Left hindlimb (tissue), 1 donor: ENCODE results near the gene FOS.

Source experiments
- DNase-seq: peaks from one replicate; pipeline ENCODE4 v3.0.0-alpha.2; 2018

Gene FOS

DNA sequence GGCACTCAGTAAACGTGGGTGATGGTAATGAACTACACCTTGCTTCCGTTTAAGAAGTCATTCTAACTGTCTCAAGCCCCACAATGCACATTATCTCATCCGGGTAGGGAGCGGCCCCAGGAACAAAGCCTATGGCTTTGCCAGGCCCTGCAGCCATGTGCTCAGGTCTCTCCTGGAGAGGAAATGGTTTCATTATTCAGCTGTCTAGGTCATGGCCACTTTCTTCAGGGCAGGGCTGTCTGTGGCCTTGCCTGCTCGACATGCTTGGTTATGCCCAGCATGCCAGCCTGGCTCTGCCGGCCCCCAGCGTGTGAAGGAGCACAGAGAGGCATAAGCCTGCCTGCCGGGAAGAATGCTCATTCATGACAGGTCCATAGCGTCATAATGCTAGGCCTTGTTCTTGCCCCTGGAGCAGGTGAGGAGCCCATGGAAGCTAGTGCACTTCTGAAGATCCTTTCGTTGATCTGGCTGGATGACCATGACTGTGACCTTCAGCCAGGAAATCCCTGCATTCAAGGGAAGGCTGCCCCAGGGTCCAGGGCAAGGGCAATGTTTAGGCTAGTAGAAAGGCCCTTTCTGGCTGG lies 26.3 kb upstream of the FOS start:
- DNase-seq, result no peak

GRCh38 chr14:75254381-75254822 lies 24.2 kb upstream of the FOS start:
- DNase-seq, result peak; percentile 63

GRCh38 chr14:75254901-75255584 lies 23.6 kb upstream of the FOS start:
- no peak for DNase-seq

GRCh38 chr14:75258079-75258802 lies 20.4 kb upstream of the FOS start:
- peak; percentile 68 for DNase-seq

DNA sequence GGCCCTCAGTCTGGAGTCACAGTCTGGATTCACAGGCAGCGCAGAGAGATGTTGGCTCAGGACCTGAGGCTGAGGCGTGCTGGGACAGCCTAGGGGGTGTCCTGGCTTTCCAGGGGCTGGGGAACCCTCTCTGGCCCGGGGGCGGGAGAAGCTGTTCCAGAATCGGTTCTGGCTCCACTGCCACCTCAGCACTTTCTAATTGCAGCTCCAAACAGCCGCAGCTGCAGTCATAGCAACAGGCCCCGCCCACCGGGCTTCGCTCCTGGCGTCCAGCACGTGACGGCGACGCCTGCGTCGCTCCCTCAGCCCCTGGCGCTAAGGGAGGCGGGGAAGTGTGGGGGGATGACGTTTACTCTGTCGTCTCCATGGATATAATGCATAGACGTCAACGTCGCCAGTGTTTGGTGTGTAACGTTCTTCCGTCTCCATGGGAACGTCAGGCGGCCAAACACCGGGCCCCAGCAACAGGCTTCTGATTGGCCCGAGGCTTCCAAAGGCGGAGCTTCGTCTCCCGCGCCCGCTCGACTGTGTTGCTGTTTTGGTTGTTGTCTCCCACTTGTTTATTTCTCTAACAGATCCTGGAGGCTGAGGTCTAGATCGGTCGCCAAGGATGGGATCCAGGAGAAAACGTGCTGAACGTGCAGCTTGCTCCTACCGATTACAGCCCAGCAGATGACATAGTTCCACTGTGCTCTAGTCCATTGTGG lies 19.7 kb upstream of the FOS start:
- peak; percentile 100 for DNase-seq

GRCh38 chr14:75259510-75259855 lies 19.1 kb upstream of the FOS start:
- no peak for DNase-seq

DNA sequence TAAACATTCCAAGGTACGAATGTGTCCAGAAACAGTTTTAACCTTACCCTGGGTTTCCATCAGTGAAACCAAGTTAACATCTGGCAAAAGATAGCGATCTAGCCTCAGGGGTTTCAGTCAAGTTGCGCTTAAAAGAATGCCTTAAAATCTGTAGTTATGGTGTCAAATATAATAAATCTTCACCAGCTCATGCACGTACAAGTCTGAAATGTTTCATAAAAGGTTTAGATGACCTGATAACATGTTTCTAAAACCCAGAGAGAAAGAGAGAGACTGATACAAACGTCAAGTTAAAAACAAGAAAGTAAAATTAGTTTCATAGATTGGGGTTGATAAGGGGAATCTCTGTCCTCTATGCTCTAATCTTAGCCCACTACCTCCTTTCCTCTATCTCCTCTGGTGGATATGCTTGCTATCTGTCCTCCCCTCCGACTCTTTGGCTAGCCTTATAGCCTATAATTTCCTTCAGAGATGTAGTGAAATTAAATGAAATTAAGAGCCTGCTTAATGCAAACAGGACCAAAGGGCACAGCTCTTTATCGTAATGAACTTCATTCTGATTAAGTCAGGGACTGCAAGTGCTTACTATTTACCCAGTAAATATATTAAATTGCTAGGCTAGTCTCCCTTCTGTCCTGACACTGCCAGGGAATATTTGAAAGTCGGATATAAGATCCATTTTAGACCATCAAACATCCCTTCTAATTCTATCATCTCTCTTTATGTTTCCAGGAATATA lies 18.4 kb upstream of the FOS start:
- DNase-seq, result no peak

DNA sequence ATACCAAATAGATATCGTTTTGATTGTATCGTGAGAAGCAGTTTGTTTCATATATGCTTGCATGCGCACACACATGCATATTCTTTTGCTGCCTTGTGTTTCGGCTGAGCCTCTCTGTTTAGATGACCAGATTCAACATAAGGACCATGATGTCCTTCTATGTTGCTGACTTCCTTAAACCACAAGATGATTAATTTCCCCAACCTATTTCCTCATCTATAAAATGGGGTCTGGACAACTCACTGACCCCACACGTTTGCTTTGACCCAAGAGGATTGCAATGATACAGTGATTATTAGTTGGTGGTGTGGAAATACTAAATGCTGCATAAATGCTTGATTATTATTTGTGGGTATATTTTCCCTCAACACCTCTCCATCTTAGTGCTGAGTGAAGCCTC lies 16.8 kb upstream of the FOS start:
- no peak for DNase-seq

DNA sequence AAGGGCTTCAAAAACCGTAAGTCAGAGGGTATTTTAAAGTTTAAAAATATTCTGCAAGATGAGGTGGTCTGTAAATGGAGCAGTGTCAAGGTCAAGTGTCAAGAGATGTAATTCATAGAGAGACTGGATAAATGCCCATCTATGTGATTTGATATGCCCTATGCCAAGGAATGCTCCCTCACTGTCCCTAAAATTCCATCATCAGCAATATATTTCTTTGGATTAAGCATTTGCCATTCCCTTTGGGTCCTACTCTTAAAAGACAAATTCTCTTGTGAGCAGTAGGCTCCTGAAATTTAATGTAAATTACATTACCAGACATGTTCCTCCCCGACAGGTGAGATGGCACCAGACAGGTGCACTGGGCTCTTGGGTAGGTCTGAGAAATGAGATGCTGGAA lies 16.0 kb upstream of the FOS start:
- no peak for DNase-seq

- DNase-seq, result no peak
Observed at GRCh38 chr14:75264036-75264435, 14.6 kb upstream of the FOS start.

DNA sequence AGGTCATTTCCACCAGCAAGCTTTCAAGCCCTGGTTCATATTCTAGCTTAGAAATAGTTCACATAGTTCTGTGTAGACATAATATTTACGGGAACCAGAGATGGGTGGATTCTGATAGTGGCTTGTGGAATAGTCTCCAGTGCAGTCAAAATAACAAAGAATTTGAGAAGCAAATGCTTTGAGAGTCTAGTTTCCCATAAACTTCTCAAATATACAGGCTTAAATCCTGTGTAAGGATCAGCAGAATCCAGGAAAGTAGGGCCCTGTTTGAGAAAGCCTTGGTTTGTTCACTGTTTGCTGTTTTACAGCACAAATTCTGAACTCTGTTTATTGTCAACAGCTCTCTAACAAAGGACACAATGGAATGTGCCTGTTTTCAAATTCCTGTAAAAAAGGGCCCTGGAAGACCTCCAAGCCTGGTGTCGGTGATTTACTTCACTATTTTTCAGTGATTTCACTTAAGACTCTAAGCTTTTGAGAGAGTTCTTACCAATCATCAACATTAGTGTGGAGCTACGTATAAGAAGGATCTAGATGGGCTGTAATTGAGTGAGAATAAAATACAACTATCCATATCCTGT lies 11.4 kb upstream of the FOS start:
- DNase-seq, result no peak

GRCh38 chr14:75268633-75269550 lies 9.7 kb upstream of the FOS start:
- no peak for DNase-seq

DNA sequence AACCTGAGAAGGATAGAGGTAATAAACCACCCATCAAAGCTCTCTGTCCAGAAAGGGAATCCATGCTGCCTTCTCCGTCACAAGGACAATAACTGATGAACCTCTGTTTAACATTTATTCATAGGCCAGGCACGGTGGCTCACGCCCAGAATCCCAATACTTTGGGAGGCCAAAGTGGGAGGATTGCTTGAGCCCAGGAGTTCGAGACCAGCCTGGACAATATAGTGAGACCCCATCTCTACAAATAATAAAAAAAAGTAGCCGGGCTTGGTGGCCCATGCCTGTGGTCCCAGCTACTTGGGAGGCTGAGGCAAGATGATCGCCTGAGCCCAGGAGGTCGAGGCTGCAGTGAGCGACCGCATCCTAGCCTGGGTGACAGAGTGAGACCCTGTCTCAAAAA lies 7.1 kb upstream of the FOS start:
- DNase-seq, result no peak

- DNase-seq, result peak; percentile 51
Observed at GRCh38 chr14:75273272-75274049, 5.2 kb upstream of the FOS start.

DNA sequence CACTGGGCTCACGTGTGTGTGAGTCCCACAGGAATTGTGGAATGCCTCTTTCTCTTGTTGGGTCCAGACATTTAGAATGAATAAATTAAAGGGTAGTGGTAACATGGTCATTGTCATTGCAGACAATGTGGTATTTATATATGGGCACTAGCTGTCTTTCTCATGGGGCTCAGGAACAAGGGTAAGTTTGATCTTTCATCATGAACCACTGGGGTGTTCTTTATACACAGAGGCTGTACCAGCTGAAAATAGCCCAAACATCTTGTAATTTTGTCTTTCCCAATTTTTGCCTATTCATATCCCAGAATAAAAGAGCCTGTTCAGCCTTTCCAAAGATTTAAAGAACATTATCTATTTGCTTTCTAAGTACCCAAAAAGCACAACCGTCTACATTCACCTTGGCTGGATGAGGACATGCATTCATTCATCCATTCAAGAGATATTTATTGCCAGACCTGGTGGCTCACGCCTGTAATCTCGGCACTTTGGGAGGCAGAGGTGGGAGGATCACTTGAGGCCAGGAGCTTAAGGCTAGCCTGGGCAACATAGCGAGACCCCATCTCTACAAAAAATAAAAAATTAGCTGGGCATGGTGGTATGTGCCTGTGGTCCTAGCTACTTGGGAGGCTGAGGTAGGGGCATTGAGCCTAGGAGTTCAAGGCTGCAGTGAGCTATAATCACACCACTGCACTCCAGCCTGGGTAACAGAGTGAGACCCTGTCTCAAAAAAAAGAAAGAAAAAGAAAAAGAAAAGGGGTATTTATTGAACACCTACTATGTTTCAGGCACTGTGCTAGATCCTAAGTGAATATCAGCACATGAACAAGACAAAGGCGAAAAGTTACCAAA lies 4.4 kb upstream of the FOS start:
- no peak for DNase-seq

- peak; percentile 46 for DNase-seq
Observed at GRCh38 chr14:75274899-75275569, 3.6 kb upstream of the FOS start.

- no peak for DNase-seq
Observed at GRCh38 chr14:75275598-75275997, 3.0 kb upstream of the FOS start.

DNA sequence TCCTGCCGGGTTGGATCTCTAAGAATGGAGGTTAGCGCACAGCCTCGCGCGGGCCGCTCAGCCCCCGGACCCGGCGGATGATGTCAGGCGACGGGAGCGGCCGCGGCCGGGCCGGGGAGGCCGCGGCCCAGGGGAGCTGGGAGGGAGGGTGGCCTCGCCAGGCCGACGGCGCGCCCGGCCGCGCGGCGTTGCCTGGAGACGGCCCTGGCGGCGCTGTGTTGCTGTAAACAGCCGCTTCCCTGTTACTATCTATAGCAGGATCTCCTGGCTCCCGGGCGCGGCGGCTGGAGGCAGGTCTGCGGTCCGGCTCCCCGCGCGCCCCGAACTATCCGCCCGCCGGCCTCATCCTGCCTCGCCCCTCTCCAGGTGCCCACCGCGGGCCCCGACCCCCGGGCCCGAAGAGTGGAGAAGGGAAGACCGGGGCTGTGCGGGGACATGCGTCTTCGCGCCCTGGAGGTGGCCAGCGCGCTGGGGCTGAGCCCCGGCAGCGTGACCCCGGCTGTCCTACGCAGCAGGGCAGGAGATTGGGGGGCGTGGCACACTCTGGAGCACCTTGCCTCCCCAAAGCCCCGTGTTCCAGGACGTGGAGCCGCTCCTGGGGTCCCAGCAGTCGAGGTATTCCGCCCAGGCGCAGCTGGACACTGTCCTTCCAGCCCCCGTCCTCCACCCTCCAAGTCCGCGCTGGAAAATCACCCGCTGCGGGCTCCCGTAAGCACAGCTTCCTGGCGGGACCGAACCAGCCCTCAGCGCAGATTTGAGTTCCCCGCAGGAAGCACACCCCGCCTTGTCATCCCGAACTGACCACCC lies 1.4 kb upstream of the FOS start:
- DNase-seq, result peak; percentile 95
